UCSD-AML1 (cell line): ENCODE measurements around the gene CAMK1D.
"Not testable (repeated sequence)": the region's sequence is repeated elsewhere in the genome, so short reads cannot be mapped to it uniquely, and the experiment has no call there.

ENCODE experiments used
- DNase-seq: peaks from one replicate; lab custom pipeline; 2025; ENCODE audit not compliant: unreplicated experiment; lab: John Stamatoyannopoulos, UW

CAMK1D gene

DNA sequence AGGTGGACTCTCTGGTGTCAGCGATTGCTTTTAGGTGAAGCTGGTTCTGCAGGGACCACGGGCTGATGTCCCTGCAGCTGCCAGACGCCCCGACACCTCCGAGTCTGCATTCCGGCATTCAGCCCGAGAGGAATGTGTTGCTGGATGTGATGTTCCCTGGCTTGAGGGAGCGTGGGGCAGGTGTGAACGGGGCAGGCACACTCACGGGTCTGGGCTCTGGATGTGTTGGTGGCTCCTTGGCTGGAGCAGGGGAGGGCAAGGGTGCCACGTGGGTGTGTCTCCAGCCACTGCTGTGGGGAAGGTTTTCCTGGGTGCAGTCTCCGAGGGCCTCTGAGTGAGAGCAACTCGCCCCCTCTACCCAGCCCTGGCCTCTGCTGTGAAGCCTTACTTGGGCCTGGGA, 140.5 kb downstream of the CAMK1D start:
- no peak for DNase-seq

DNA sequence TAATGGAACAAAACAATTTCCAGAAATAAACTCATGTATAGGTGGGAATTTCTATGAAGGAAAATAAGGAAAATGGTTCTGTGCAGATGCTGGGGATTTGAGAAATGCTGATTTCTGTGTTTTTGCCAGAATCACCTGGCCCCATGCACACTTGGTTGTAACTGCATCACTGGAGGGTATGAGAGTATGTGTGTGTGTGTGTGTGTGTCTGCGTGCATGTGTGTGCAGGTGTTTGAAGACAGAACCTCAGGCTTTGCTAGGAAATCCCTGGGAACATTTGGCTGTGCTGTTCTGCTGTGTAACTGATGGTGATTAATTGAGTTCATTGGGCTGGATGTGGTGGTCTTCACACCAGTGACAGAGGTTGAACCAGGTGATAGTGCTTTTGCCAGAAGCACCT, 141.6 kb downstream of the CAMK1D start:
- no peak for DNase-seq

DNA sequence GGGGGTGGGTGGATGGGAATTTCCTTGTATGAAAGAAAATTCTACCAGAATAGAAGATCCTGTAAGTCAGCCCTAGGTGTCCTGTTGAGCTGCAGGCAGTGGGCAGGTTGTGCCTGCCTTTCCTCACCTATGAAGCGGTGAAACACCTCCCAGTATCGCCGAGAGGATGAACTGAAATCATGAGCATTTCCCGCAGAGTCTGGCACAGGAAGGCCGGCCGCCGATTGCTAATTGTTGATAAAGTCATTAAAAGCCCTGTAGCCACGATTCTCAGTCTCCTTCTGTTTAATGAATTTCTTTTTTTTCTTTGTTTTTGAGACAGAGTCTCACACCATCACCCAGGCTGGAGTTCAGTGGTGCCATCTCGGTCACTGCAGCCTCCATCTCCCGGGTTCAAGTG, 142.1 kb downstream of the CAMK1D start:
- DNase-seq, result no peak

DNA sequence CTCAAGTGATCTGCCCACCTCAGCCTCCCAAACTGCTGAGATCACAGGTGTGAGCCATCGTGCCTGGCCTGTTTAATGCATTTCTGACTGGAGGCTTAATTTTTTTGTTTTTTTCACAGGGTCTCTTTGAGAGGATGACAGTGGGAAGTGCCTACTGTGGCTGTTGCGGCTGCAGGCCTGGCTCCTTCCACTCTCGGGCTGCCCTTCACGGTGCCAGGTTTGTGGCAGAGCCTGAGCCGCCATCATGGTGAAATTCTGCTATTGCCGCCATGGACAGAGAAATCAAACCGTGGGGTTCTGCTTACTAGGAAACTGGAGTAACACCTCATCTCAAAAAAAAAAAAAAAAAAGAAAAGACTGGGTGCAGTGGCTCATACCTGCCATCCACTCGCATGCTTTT, 142.7 kb downstream of the CAMK1D start:
- no peak for DNase-seq

DNA sequence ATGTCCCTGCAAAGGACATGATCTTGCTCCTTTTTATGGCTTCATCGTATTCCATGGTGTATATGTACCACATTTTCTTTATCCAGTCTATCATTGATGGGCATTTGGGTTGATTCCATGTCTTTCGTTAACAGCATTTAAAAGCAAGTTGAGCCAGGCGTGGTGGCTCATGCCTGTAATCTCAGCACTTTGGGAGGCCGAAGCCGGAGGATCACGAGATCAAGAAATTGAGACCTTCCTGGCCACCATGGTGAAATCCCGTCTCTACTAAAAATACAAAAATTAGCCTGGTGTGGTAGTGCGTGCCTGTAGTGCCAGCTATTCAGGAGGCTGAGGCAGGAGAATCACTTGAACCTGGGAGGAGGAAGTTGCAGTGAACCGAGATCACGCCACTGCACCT, 147.7 kb downstream of the CAMK1D start:
- DNase-seq, result not testable (repeated sequence)

DNA sequence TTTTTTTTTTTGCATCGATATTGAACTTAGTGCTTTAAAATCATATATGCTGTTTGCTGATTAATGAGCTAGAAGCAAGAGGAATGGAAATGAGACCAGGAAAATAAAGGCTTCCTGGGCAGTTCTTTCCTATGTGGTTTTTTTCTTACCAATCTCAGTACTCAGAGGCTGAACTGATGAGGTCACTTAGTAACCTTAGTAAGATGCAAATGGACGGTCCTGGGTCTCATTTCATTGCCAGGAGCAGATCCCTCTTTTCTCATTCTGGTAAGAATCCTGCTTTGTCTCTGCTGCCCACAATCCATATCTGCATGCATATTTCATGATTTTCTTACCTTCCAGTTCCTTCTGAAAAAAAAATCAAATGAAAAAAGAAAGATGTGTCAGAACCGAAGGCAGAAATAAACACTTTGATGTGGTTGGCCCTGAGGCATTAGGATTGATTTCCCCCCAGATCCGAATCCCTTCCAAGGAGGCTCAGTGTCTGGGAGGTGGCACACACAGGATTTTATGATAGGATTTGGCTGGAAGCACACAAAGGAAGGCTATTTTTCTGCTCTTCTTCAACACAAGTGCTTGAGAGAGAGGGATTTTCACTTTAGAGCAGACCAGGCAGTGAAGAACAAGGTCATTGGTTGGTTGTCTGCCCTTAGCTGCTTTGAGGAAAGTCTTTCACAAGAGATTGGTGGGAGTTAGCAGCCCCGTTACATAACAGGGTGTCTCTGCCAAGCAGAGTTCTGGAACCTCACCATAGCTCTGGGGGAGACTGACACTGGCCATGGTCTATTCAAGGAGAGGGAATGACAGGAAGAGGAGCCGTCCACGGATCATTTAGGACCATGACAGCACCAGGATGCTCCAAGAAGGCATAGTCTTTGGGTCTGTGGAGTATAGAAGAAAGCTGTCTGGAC, 150.0 kb downstream of the CAMK1D start:
- no peak for DNase-seq

DNA sequence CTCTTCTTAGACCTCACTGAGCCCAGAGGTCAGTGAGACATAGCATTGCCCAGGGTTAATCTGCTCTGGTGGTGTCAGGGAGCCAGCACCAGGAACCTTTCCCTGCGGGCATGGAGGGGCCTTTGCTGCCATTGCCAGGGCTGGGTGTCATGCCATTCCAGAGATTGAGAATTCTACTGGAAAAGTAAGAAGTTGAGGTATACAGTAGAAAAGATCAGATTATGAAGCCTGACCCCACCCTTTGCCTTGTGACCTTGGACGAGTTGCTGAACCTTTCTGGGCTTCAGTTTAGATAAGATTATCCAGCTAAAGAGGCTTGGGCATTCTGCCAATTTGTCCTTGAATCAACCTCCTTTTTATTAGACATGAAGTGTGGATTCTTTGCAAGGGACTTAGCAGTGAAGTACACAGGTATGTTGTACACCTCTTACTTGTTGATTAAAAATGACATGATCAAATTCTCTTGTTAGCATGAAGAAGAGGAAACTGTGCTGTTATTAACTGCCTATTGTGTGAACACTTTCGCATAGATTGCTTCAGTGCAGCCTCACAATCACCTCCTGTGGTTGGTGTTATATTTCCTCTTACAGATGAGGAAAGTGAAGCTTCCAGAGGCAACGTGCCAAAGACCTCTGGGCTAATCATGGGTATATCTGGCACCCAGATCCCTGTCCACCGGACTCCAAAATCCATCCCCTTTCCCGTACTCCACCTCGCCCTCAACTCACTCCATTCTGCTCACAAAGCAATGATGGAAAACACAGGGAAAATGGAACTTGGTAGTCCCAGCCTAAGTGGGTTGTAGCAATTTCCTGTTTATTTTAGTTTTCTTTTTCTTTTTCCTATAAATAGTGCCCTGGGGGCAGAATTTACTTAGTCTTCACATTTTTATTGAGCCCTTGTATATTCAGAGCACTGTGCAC, 151.3 kb downstream of the CAMK1D start:
- DNase-seq, result no peak

DNA sequence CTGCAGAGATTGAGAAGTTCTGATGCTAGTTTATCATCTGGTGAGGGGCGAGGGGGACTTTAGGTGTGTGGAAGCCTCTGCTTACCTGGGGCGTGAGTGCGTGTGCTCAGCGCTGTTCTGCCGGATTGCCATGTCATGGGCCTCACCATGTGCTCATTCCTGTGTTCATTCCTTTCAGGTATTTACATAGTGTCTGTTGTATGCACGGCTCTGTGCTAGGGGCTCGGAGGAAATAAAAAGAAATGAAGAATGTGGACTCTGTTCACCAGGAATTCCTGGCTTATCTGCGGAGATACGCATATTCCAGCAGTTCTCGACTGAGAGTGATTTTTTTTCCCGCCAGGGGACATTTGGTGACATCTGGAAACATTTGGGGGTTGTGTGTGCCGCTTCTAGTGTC, 152.0 kb downstream of the CAMK1D start:
- no peak for DNase-seq

DNA sequence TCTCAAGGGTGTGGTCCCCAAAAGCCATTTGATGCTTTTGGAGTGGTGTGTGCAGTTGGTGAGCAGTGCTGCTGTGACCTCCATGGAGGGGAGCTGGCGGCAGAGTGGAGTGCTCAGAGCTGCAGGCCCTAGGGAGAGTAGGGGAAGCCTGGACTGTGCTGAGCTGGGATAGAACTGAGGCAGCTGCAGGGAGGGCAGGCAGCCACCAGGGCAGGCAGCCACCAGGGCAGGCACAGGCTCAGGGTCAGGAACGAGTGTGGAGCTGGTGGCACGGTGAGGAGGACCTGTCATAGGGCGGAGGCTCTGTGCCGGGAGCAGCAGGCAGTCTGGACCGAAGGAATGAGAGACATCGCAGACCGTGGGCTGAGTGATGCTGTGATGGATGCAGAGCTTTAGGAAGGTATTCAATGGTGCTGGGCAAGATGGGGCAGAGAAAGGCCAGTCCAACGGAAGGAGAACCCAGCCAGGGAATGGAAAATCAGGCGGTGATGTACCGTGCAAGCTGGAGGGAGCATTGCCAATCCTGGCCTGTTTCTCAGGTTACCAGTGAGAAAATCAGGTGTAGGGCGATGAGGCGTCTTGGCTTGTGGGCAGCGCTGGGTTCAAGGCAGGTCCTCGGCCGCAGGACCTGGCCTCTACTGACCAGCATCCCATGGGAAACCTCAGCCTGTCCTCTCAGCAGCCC, 152.6 kb downstream of the CAMK1D start:
- no peak for DNase-seq

DNA sequence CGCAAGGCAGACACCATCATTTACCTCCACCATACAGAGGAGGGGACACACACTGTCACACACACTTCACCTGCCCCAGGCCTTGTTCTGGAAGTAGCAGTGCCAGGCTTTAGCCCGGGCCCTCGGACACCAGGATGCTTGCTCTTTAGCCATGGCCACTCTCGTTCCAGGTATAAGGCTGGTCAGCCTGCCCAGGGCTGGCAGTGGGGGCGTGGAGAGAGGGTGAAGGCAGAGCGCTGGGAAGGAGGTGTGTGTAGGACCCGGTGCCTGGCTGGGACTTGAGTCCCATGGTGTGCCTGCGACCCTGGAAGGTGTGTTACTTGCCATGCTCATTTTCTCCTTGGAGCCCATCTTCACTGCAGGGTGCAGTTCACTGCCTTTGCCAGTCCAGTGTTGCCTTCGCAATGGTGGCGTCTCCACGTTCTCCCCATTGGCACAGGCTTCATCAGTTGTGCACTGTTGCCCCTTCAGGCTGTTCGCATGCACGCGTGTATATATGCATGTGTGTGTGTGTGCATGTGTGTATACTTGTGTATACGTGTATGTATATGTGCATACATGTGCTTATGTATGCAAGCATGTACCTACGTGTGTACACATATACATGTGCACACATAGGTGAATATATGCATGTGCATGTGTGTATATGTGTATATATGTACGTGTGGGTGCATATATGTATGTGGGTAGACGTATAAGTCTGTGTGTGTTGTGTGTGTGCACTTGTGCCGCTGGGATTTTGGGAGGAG, 153.4 kb downstream of the CAMK1D start:
- no peak for DNase-seq

DNA sequence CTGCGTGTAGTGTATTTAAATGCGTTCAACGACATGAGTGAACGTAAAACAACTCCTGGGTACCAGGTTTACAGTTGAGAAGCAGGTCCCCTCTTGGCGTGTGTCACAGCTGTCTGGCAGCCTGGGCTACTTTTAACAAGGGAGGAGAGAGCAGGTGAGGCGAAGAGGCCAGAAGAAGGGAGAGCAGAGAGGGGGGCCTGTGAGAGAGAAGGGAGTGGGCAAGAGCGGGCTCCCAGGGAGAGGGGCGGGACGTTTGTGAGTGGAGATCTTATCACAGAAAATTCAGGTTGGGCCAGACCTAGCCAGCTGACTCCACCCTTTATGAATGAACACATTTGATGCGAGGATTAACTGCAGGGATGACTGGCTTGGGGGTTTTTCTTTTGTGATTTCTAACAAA, 154.0 kb downstream of the CAMK1D start:
- DNase-seq, result no peak

DNA sequence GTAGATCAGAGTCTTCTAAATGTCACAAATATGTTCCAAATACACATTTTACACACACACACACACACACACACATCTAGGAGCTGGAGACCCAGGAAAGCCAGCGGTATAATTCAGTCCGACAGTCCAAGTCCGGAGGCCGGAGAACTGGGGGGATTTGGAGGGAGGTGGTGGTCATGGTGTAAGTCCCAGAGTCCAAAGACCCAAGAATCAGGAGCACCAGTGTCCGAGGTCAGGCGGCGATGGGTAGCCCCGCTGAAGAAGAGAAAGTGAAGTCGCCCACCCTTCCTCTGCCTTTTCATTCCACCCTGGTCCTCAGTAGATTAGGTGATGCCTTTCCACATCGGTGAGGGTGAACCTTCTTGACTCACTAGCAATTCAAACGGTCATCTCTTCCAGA, 154.8 kb downstream of the CAMK1D start:
- no peak for DNase-seq

DNA sequence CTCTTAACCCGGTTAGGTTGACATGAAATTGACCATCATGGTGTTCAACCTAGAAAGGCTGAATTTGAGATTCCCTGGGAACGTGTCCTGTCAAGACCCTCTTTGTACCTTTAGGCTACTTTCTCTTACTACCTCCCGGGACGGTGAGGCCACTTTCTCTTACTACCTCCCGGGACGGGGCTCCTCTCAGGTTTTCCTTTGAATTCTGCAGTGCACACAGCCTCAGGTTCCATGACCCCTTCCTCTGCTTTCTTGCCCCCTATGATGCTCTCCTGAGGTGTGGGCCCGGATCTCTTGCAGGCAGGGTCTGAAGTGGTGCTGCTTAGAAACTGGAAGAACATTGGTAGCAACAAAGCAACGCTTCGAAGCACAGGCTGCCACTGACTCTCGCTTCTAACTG, 155.3 kb downstream of the CAMK1D start:
- DNase-seq, result no peak

DNA sequence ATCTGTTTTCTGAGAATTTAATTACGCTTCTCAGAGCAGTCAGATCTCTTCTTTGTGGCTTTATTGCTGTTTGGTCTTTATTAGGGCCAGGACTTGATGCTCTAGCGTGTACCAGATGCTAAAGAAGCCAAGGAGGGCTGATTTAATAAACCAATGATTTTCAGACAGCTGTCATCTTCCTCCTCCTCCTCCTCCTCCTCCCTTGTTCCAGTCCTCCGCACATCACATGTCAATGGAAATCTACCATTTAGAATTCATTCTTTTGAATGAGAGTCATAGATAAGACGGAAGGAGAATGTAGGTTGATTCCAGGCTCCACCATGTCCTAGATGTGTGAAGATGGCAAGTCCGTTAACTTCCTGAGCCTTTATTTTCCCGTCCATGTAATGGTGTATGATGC, 156.3 kb downstream of the CAMK1D start:
- DNase-seq, result no peak

DNA sequence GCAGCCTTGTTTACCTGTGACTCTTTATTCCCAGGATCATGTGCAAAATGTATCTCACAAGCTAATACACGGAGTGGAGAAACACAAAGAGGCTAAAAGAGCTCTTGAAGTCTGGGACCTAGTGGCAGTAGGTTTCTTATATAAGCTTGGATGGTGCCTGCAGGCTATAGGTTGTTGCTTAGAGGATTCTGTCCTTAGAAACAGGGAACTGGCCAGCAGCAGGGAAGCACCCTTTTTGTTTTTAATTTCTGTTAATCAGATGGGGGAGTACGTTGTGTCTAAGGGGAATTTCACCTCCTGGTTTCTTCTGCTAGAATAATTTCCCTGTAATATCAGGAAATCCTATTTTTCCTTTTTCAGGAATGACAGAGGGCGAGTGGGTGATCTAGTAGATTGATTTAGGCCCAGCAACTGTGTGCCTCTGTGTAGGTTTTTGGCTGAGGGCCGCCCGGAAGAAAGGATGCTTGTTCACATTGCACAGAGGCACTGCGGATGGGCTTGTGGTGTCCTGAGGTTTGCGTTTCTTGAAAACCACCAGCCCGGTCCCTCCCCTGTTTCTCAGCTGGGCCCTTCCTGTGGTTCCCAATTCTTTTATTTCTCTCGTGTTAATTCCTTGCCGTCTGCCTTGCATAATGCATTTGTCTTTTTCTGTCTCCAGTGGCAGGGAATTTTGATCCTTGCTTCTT, 158.0 kb downstream of the CAMK1D start:
- no peak for DNase-seq

DNA sequence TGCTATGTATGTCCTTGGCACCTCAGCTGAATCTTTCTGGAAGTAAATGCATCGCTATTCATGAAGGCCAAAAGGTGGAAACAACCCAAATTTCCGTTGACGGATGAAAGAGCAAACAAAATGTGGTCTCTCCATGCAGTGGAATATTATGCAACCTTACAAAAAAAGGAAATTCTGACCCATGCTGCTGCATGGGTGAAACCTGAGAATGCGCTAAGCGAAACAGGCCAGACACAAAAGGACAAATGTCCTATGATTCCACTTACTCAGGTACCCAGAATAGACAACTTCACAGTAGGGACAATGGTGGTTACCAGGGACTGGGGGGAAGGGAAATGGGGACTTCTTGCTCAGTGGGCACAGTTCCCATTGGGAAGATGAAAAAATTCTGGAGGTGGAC, 158.8 kb downstream of the CAMK1D start:
- DNase-seq, result no peak

DNA sequence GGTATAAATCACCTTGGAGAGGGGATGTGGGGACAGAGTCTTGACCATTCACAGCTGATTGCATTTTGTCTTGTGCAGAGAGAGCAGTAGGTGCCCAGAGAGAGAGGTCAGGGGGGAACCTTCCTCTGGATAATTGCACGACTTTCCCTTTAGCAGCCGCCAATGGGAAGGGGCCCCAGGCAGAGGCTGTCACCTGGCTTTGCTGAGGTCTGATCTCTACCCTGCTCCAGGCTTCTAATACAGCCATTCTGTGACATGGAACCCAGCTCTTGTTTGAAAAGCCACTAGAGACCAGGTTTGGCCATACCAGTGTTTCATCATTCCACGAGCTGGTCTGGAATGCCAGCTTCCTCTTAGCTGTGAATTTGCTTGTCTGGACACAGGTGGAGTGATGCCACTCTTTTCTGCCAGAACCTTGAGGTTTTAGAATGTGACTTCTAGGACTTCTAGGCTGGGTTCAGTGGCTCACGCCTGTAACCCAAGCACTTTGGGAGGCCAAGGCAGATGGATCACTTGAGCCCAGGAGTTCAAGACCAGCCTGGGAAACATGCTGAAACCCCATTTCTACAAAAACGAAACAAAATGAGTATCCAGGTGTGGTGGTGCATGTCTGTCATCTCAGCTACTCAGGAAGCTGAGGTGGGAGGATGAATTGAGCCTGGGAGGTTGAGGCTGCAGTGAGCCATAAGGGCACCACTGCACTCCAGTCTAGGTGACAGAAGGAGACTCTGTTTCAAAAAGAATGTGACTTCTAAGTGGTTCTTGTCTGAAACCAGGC, 159.9 kb downstream of the CAMK1D start:
- DNase-seq, result no peak

DNA sequence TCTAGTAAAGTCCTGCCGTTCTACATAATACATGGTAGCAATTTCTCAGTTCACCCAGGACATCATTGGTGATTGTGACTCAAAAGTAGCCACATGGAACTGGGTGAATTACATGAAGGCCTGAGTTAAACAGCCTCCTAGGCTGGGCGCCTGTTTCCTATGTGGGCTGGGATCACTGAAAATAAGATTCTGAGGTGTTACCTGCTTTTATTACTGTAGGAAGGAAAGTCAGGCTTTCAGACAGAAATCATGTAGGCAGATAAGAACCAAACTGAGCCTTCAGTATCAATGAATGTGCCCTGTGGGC, 160.4 kb downstream of the CAMK1D start:
- no peak for DNase-seq

DNA sequence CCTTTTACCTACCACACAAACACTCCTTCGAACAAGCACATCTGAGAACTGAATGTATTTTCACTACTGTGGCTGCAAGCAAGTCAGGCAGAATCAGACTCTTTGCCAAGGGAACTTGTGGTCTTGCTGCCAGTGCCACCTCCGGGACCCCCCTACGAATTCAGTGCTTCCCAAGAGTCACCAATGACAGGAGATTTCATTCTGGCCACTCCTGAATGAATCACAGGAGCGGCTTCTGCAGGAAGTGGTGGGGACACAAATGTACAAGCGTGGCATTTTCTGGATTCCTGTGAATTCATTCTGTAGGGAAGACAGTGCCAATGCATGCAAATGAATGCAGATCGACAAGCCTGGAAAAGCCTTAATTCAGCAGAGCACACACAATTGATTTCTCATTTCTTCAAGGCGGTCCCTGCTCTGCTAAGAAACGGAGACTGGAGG, 161.2 kb downstream of the CAMK1D start:
- no peak for DNase-seq

DNA sequence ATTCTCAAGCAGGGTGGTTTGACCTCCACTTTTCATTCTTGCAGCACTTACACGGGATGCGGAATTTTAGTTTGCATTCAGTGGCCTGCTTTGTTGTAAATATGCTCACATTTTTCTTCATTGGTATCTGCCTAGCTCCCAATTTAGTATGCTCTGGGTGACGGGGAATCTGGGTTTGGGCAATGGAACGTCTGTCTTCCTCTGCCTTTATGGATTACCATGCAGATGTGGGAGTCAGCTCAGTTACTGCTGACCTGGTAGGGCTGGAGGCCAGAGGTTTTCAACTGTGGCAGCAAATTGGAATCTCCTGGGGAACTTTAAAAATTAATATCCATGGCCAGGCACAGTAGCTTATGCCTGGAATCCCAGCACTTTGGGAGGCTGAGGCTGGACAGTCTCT, 161.6 kb downstream of the CAMK1D start:
- DNase-seq, result no peak
